Keratinocyte (primary cell): ENCODE data around the gene SUGCT. TPM values are rescaled to one million over a fixed set of nuclear protein-coding genes. Genes with fewer than 3 reads are reported as not detected.

Experiments used
- DNase-seq: peaks from one replicate; pipeline ENCODE4 v3.0.0-alpha.2; 2011; ENCODE audit warnings: low read depth, missing footprints, low spot score
- FAIRE-seq: peaks from 2 replicates; lab custom pipeline; 2011; peaks lifted over from hg19 to GRCh38; lab: Jason Lieb, UNC
- H2AFZ ChIP-seq: 2 replicates; pipeline ENCODE4 v1.6.0; 2012; ENCODE audit warnings: low read length, control low read depth, inconsistent platforms; ENCODE audit not compliant: control insufficient read depth
- H3K27ac ChIP-seq: 2 replicates; pipeline ENCODE4 v1.5.1; 2011; ENCODE audit warnings: low read length; ENCODE audit not compliant: control insufficient read depth, insufficient read depth
- H3K27me3 ChIP-seq: 3 replicates; pipeline ENCODE4 v1.6.0; 2011; ENCODE audit warnings: low read length; ENCODE audit not compliant: control insufficient read depth, insufficient read depth; ENCODE audit errors: extremely low read depth
- H3K36me3 ChIP-seq, 2 experiments: 2 replicates in 1 of 2; 3 replicates in 1 of 2; pipeline ENCODE4 v1.5.1; 2011; ENCODE audit warnings: low read length in 2 of 2, mild to moderate bottlenecking in 1 of 2; ENCODE audit not compliant: control insufficient read depth in 2 of 2, insufficient read depth in 2 of 2; ENCODE audit errors: extremely low read depth in 1 of 2
- H3K4me1 ChIP-seq: 3 replicates; pipeline ENCODE4 v1.5.1; 2011; ENCODE audit warnings: low read length; ENCODE audit not compliant: control insufficient read depth, insufficient read depth; ENCODE audit errors: extremely low read depth
- H3K4me2 ChIP-seq: 3 replicates; pipeline ENCODE4 v1.6.0; 2011; ENCODE audit warnings: low read depth, low read length; ENCODE audit not compliant: control insufficient read depth, insufficient read depth; ENCODE audit errors: extremely low read depth
- H3K4me3 ChIP-seq, 3 experiments: fragments of 200-600 bp in 1 of 3; sonication (generic) in 1 of 3; 2 replicates in 2 of 3; 3 replicates in 1 of 3; pipeline ENCODE4 v1.5.1; 2011 to 2016; ENCODE audit warnings: low read length in 3 of 3, mild to moderate bottlenecking in 3 of 3, control low read depth in 2 of 3, inconsistent platforms in 1 of 3, low read depth in 1 of 3, mixed read lengths in 1 of 3, mixed run types in 1 of 3, moderate library complexity in 1 of 3; ENCODE audit not compliant: control insufficient read depth in 2 of 3, insufficient read depth in 2 of 3; ENCODE audit errors: extremely low read depth in 1 of 3
- H3K79me2 ChIP-seq: 2 replicates; pipeline ENCODE4 v1.6.0; 2012; ENCODE audit warnings: low read length; ENCODE audit not compliant: control insufficient read depth, insufficient read depth
- H3K9ac ChIP-seq: 3 replicates; pipeline ENCODE4 v1.6.0; 2011; ENCODE audit warnings: low read length; ENCODE audit not compliant: control insufficient read depth, insufficient read depth; ENCODE audit errors: extremely low read depth
- H3K9me1 ChIP-seq: 3 replicates; pipeline ENCODE4 v1.6.0; 2011; ENCODE audit warnings: low read length; ENCODE audit not compliant: control insufficient read depth, insufficient read depth; ENCODE audit errors: extremely low read depth
- H3K9me3 ChIP-seq: 2 replicates; pipeline ENCODE4 v1.5.1; 2012; ENCODE audit warnings: low read depth, low read length; ENCODE audit not compliant: control insufficient read depth
- H4K20me1 ChIP-seq: 3 replicates; pipeline ENCODE4 v1.6.0; 2011; ENCODE audit warnings: low read length; ENCODE audit not compliant: control insufficient read depth, insufficient read depth; ENCODE audit errors: extremely low read depth
- EZH2 ChIP-seq: IDR thresholded peaks from one replicate; pipeline ENCODE4 v1.6.1; 2012; ENCODE audit warnings: inconsistent platforms, mild to moderate bottlenecking, low read length, moderate library complexity
- dilution Hi-C: fragments of 300-500 bp; cut with MboI; formaldehyde crosslinking; loops from one replicate; pipeline ENCODE4 v1.7.0; 2020; ENCODE audit warnings: low sequenced_read_pairs; ENCODE audit not compliant: extremely low pct_ligation_motif_present
- polyA plus RNA-seq, 5 experiments: library from polyadenylated mRNA; depleted of rRNA in 3 of 5; stranded (reverse) in 3 of 5; stranded (forward) in 1 of 5; unstranded in 1 of 5; fragments of >200 nt; gene quantifications; 1 replicate in 1 of 5; 2 replicates in 3 of 5; 3 replicates in 1 of 5; pipeline versions ENCODE4 v1.2.1 to v1.2.3, GENCODE V29; 2011 to 2012; ENCODE audit warnings: missing spikeins in 2 of 5, low read depth in 1 of 5, low replicate concordance in 1 of 5
- TF ChIP-seq, protein P1 (sequence below), 3 experiments: IDR thresholded peaks in 1 of 3; conservative IDR thresholded peaks in 1 of 3; optimal IDR thresholded peaks in 1 of 3; 2 replicates in 2 of 3; 3 replicates in 1 of 3; pipeline versions ENCODE3 to v1.5.1; 2011; ENCODE audit warnings: low read length in 3 of 3, mild to moderate bottlenecking in 3 of 3, moderate library complexity in 2 of 3, control low read depth in 1 of 3, inconsistent platforms in 1 of 3; ENCODE audit not compliant: insufficient read depth in 2 of 3; ENCODE audit errors: extremely low read depth in 1 of 3

The SUGCT gene
- polyA plus RNA-seq, 1 donor (not counting 4 experiments of a cell fraction or from before 2014, with no cell fraction given) = 134 TPM

DNA sequence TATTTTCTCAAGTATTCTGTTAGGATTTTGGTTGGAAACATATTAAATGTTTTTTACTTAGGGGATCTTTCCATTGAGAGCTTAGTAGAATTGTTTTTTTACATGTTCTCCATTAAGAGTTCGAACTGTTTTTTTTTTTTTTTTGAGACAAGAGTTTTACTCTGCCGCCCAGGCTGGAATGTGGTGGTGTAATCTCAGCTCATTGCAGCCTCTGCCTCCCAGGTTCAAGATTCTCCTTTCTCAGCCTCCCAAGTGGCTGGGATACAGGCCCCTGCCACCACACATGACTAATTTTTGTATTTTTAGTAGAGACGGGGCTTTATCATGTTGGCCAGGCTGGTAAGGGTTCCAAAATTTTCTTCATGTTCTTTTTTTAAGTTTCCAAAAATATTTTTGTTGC, 33.6 kb upstream of the SUGCT start:
- dilution Hi-C loops = no loop called here
- Histone ChIP-seq H3K36me3 (no peaks in the 10 kb centered on the region), H4K20me1 (no peaks in the 10 kb centered on the region), H3K4me2 (no peak overlapping the region), H3K4me1 (no peaks in the 10 kb centered on the region), H3K27ac (no peak overlapping the region), H3K9me1 (no peaks in the 10 kb centered on the region), H3K4me3 (no peak overlapping the region), H3K27me3 (no peaks in the 10 kb centered on the region), H3K9ac (no peak overlapping the region), H3K9me3 (no peaks in the 10 kb centered on the region), H2AFZ (no peak overlapping the region), H3K79me2 (no peaks in the 10 kb centered on the region)
- DNase-seq (no peak), FAIRE-seq (no peak)
- TF ChIP-seq, protein P1, sequence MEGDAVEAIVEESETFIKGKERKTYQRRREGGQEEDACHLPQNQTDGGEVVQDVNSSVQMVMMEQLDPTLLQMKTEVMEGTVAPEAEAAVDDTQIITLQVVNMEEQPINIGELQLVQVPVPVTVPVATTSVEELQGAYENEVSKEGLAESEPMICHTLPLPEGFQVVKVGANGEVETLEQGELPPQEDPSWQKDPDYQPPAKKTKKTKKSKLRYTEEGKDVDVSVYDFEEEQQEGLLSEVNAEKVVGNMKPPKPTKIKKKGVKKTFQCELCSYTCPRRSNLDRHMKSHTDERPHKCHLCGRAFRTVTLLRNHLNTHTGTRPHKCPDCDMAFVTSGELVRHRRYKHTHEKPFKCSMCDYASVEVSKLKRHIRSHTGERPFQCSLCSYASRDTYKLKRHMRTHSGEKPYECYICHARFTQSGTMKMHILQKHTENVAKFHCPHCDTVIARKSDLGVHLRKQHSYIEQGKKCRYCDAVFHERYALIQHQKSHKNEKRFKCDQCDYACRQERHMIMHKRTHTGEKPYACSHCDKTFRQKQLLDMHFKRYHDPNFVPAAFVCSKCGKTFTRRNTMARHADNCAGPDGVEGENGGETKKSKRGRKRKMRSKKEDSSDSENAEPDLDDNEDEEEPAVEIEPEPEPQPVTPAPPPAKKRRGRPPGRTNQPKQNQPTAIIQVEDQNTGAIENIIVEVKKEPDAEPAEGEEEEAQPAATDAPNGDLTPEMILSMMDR (optimal IDR thresholded peaks at IDR 0.05 in 1 of 3, IDR thresholded peaks at IDR 0.05 in 1 of 3, conservative IDR thresholded peaks at IDR 0.05 in 1 of 3; ENCODE audit: extremely low read depth in 1 of 3, insufficient read depth in 2 of 3, low read length in 3 of 3) = no peak
- no peak for TF ChIP-seq EZH2

- no peaks in the 10 kb centered on the region for H3K27me3 ChIP-seq
- no peak for FAIRE-seq
- H3K4me3 ChIP-seq = no peak overlapping the region
- H4K20me1 ChIP-seq = no peaks in the 10 kb centered on the region
- no peak overlapping the region for H2AFZ ChIP-seq
- TF ChIP-seq, protein P1 (optimal IDR thresholded peaks at IDR 0.05 in 1 of 3, IDR thresholded peaks at IDR 0.05 in 1 of 3, conservative IDR thresholded peaks at IDR 0.05 in 1 of 3; ENCODE audit: extremely low read depth in 1 of 3, insufficient read depth in 2 of 3, low read length in 3 of 3) = no peak
- TF ChIP-seq EZH2 = no peak
- no peaks in the 10 kb centered on the region for H3K4me1 ChIP-seq
- no peak for DNase-seq
- no peak overlapping the region for H3K9ac ChIP-seq
- no peak overlapping the region for H3K4me2 ChIP-seq
- H3K27ac ChIP-seq = no peak overlapping the region
- no peaks in the 10 kb centered on the region for H3K36me3 ChIP-seq
- dilution Hi-C loops = no loop called here
- H3K9me1 ChIP-seq = no peaks in the 10 kb centered on the region
- no peaks in the 10 kb centered on the region for H3K79me2 ChIP-seq
- H3K9me3 ChIP-seq = no peaks in the 10 kb centered on the region
Observed at GRCh38 chr7:40102897-40103296, 31.9 kb upstream of the SUGCT start.
